Measurements from ENCODE around the gene C2orf74. TPM values are rescaled to one million over a fixed set of nuclear protein-coding genes. Genes with fewer than 3 reads are reported as not detected.

C2orf74 gene
- total RNA-seq, 1 experiment from 2014 or later: 8.1 TPM

- no peak for TF ChIP-seq PRRX2 (CRISPR knock-in tag; IDR thresholded peaks at IDR 0.05)
- TF ChIP-seq, protein P1, sequence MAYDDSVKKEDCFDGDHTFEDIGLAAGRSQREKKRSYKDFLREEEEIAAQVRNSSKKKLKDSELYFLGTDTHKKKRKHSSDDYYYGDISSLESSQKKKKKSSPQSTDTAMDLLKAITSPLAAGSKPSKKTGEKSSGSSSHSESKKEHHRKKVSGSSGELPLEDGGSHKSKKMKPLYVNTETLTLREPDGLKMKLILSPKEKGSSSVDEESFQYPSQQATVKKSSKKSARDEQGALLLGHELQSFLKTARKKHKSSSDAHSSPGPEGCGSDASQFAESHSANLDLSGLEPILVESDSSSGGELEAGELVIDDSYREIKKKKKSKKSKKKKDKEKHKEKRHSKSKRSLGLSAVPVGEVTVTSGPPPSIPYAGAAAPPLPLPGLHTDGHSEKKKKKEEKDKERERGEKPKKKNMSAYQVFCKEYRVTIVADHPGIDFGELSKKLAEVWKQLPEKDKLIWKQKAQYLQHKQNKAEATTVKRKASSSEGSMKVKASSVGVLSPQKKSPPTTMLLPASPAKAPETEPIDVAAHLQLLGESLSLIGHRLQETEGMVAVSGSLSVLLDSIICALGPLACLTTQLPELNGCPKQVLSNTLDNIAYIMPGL (CRISPR knock-in tag; IDR thresholded peaks at IDR 0.05): no peak
- TF ChIP-seq, protein P2, sequence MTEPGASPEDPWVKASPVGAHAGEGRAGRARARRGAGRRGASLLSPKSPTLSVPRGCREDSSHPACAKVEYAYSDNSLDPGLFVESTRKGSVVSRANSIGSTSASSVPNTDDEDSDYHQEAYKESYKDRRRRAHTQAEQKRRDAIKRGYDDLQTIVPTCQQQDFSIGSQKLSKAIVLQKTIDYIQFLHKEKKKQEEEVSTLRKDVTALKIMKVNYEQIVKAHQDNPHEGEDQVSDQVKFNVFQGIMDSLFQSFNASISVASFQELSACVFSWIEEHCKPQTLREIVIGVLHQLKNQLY (CRISPR knock-in tag; IDR thresholded peaks at IDR 0.05): no peak
- no peak for TF ChIP-seq SP1 (CRISPR knock-in tag; conservative IDR thresholded peaks at IDR 0.05)
- TF ChIP-seq ZNF138 (CRISPR knock-in tag; conservative IDR thresholded peaks at IDR 0.05): no peak
- no peak for TF ChIP-seq ATF3 (CRISPR knock-in tag; conservative IDR thresholded peaks at IDR 0.05)
- TF ChIP-seq GRHL2 (CRISPR knock-in tag; IDR thresholded peaks at IDR 0.05; ENCODE audit: insufficient replicate concordance, severe bottlenecking): no peak
- TF ChIP-seq USF1 (CRISPR knock-in tag; IDR thresholded peaks at IDR 0.05): no peak
- TF ChIP-seq ZNF317 (CRISPR knock-in tag; IDR thresholded peaks at IDR 0.05; ENCODE audit: borderline replicate concordance, low read depth): no peak
- TF ChIP-seq JAZF1 (CRISPR knock-in tag; IDR thresholded peaks at IDR 0.05): no peak
- no peak for TF ChIP-seq RELA (CRISPR knock-in tag; IDR thresholded peaks at IDR 0.05; ENCODE audit: borderline replicate concordance)
- TF ChIP-seq, protein P3, sequence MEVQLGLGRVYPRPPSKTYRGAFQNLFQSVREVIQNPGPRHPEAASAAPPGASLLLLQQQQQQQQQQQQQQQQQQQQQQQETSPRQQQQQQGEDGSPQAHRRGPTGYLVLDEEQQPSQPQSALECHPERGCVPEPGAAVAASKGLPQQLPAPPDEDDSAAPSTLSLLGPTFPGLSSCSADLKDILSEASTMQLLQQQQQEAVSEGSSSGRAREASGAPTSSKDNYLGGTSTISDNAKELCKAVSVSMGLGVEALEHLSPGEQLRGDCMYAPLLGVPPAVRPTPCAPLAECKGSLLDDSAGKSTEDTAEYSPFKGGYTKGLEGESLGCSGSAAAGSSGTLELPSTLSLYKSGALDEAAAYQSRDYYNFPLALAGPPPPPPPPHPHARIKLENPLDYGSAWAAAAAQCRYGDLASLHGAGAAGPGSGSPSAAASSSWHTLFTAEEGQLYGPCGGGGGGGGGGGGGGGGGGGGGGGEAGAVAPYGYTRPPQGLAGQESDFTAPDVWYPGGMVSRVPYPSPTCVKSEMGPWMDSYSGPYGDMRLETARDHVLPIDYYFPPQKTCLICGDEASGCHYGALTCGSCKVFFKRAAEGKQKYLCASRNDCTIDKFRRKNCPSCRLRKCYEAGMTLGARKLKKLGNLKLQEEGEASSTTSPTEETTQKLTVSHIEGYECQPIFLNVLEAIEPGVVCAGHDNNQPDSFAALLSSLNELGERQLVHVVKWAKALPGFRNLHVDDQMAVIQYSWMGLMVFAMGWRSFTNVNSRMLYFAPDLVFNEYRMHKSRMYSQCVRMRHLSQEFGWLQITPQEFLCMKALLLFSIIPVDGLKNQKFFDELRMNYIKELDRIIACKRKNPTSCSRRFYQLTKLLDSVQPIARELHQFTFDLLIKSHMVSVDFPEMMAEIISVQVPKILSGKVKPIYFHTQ (CRISPR knock-in tag; IDR thresholded peaks at IDR 0.05): no peak
- no peak for TF ChIP-seq ARID4B (CRISPR knock-in tag; IDR thresholded peaks at IDR 0.05; ENCODE audit: borderline replicate concordance)
- ATAC-seq (no peak), DNase-seq (ENCODE audit: low spot score) (no peak)
- Mint-ChIP-seq H3K4me3 (no peak overlapping the region), H3K27ac (no peak overlapping the region), H3K27me3 (ENCODE audit: low read depth) (no peaks in the 10 kb centered on the region), H3K36me3 (peaks cover 3% of the 10 kb centered on the region), H3K9me3 (no peaks in the 10 kb centered on the region), H3K4me1 (no peaks in the 10 kb centered on the region)
- ChIA-PET CTCF (no interaction called here), POLR2A (no interaction called here)
Measured at GRCh38 chr2:61196671-61197070, 34.7 kb downstream of the C2orf74 start.

DNA sequence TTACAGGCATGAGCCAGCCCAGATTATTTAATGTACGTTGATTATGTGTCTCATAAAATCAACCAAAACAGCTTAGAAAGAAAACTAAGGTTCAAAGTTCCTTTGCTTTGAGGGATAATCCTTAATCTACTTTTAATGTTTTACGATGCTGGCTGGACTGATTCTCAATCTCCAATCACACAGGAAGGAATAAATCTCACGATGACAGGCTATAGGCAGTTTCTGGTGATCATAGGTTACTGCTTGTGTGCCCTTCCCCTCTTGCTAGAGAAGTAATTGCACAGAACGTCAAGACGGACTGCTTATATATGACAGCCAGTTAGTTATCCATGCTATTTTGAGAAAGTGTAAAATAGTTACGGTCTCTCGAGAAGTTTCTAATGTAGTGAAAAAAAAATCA is 43.1 kb downstream of the C2orf74 start:
- ATAC-seq (no peak), DNase-seq (ENCODE audit: low spot score) (no peak)
- CTCF ChIA-PET: no interaction called here
- POLR2A ChIA-PET: no interaction called here
- H3K27me3 Mint-ChIP-seq (ENCODE audit: low read depth): no peaks in the 10 kb centered on the region
- H3K4me3 Mint-ChIP-seq: no peak overlapping the region
- H3K9me3 Mint-ChIP-seq: no peaks in the 10 kb centered on the region
- H3K27ac Mint-ChIP-seq: no peak overlapping the region
- no peaks in the 10 kb centered on the region for H3K4me1 Mint-ChIP-seq
- H3K36me3 Mint-ChIP-seq: peaks cover 57% of the 10 kb centered on the region
- no peak for TF ChIP-seq CREM (CRISPR knock-in tag; IDR thresholded peaks at IDR 0.05)
- TF ChIP-seq SMAD3 (CRISPR knock-in tag; IDR thresholded peaks at IDR 0.05; ENCODE audit: borderline replicate concordance): no peak
- TF ChIP-seq E2F1 (CRISPR knock-in tag; IDR thresholded peaks at IDR 0.05): no peak
- TF ChIP-seq, protein P4, sequence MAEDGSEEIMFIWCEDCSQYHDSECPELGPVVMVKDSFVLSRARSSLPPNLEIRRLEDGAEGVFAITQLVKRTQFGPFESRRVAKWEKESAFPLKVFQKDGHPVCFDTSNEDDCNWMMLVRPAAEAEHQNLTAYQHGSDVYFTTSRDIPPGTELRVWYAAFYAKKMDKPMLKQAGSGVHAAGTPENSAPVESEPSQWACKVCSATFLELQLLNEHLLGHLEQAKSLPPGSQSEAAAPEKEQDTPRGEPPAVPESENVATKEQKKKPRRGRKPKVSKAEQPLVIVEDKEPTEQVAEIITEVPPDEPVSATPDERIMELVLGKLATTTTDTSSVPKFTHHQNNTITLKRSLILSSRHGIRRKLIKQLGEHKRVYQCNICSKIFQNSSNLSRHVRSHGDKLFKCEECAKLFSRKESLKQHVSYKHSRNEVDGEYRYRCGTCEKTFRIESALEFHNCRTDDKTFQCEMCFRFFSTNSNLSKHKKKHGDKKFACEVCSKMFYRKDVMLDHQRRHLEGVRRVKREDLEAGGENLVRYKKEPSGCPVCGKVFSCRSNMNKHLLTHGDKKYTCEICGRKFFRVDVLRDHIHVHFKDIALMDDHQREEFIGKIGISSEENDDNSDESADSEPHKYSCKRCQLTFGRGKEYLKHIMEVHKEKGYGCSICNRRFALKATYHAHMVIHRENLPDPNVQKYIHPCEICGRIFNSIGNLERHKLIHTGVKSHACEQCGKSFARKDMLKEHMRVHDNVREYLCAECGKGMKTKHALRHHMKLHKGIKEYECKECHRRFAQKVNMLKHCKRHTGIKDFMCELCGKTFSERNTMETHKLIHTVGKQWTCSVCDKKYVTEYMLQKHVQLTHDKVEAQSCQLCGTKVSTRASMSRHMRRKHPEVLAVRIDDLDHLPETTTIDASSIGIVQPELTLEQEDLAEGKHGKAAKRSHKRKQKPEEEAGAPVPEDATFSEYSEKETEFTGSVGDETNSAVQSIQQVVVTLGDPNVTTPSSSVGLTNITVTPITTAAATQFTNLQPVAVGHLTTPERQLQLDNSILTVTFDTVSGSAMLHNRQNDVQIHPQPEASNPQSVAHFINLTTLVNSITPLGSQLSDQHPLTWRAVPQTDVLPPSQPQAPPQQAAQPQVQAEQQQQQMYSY (CRISPR knock-in tag; IDR thresholded peaks at IDR 0.05): no peak
- TF ChIP-seq JUN (CRISPR knock-in tag; IDR thresholded peaks at IDR 0.05): no peak
- no peak for TF ChIP-seq CREB1 (CRISPR knock-in tag; IDR thresholded peaks at IDR 0.05)

All from WTC11 (cell line).